Liver (tissue), 3 donors: ENCODE data around the gene PITHD1.

Experiments used
- ATF3 ChIP-seq: IDR thresholded peaks from 2 replicates; pipeline ENCODE4 v1.6.1; 2016; ENCODE audit warnings: antibody characterized with exemption
- FOXA2 ChIP-seq: IDR thresholded peaks from 2 replicates; pipeline ENCODE4 v1.6.1; 2016; ENCODE audit warnings: antibody characterized with exemption
- GABPA ChIP-seq, 2 donors: IDR thresholded peaks in 1 of 2; conservative IDR thresholded peaks in 1 of 2; 2 replicates each; pipeline ENCODE4 v1.6.1; 2016; ENCODE audit warnings: antibody characterized with exemption in 2 of 2, mild to moderate bottlenecking in 1 of 2, moderate library complexity in 1 of 2
- JUND ChIP-seq, 2 donors: IDR thresholded peaks; 2 replicates each; pipeline ENCODE4 v1.6.1; 2016; ENCODE audit warnings: antibody characterized with exemption in 2 of 2
- SP1 ChIP-seq: IDR thresholded peaks from 2 replicates; pipeline ENCODE4 v1.6.1; 2018; ENCODE audit warnings: antibody characterized with exemption, mild to moderate bottlenecking
- TAF1 ChIP-seq: conservative IDR thresholded peaks from 2 replicates; pipeline ENCODE4 v1.6.1; 2016; ENCODE audit warnings: antibody characterized with exemption, mild to moderate bottlenecking
- YY1 ChIP-seq: IDR thresholded peaks from 2 replicates; pipeline ENCODE4 v1.6.1; 2016; ENCODE audit warnings: antibody characterized with exemption, mild to moderate bottlenecking
- TF ChIP-seq, protein P1 (sequence below): fragments of 150-350 bp; IDR thresholded peaks from 2 replicates; pipeline ENCODE4 v1.5.1; 2017; ENCODE audit warnings: improper control_type of control experiment, low read depth, low read length; ENCODE audit not compliant: missing input control
- TF ChIP-seq, protein P2 (sequence below): IDR thresholded peaks from 2 replicates; pipeline ENCODE4 v1.6.1; 2016; ENCODE audit warnings: antibody characterized with exemption
- TF ChIP-seq, protein P3 (sequence below): IDR thresholded peaks from 2 replicates; pipeline ENCODE4 v1.6.1; 2016; ENCODE audit warnings: antibody characterized with exemption, mild to moderate bottlenecking
- donor health status: healthy.
- donor health status: healthy.

- TF ChIP-seq, protein P1, sequence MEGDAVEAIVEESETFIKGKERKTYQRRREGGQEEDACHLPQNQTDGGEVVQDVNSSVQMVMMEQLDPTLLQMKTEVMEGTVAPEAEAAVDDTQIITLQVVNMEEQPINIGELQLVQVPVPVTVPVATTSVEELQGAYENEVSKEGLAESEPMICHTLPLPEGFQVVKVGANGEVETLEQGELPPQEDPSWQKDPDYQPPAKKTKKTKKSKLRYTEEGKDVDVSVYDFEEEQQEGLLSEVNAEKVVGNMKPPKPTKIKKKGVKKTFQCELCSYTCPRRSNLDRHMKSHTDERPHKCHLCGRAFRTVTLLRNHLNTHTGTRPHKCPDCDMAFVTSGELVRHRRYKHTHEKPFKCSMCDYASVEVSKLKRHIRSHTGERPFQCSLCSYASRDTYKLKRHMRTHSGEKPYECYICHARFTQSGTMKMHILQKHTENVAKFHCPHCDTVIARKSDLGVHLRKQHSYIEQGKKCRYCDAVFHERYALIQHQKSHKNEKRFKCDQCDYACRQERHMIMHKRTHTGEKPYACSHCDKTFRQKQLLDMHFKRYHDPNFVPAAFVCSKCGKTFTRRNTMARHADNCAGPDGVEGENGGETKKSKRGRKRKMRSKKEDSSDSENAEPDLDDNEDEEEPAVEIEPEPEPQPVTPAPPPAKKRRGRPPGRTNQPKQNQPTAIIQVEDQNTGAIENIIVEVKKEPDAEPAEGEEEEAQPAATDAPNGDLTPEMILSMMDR, result no peak
- TF ChIP-seq TAF1, result no peak
- TF ChIP-seq, protein P2, sequence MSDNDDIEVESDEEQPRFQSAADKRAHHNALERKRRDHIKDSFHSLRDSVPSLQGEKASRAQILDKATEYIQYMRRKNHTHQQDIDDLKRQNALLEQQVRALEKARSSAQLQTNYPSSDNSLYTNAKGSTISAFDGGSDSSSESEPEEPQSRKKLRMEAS, result no peak
- no peak for TF ChIP-seq FOXA2
- TF ChIP-seq, protein P3, sequence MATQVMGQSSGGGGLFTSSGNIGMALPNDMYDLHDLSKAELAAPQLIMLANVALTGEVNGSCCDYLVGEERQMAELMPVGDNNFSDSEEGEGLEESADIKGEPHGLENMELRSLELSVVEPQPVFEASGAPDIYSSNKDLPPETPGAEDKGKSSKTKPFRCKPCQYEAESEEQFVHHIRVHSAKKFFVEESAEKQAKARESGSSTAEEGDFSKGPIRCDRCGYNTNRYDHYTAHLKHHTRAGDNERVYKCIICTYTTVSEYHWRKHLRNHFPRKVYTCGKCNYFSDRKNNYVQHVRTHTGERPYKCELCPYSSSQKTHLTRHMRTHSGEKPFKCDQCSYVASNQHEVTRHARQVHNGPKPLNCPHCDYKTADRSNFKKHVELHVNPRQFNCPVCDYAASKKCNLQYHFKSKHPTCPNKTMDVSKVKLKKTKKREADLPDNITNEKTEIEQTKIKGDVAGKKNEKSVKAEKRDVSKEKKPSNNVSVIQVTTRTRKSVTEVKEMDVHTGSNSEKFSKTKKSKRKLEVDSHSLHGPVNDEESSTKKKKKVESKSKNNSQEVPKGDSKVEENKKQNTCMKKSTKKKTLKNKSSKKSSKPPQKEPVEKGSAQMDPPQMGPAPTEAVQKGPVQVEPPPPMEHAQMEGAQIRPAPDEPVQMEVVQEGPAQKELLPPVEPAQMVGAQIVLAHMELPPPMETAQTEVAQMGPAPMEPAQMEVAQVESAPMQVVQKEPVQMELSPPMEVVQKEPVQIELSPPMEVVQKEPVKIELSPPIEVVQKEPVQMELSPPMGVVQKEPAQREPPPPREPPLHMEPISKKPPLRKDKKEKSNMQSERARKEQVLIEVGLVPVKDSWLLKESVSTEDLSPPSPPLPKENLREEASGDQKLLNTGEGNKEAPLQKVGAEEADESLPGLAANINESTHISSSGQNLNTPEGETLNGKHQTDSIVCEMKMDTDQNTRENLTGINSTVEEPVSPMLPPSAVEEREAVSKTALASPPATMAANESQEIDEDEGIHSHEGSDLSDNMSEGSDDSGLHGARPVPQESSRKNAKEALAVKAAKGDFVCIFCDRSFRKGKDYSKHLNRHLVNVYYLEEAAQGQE, result no peak
- no peak for TF ChIP-seq ATF3
- no peak for TF ChIP-seq JUND (IDR thresholded peaks at IDR 0.05)
- TF ChIP-seq SP1, result peak; percentile 14
- TF ChIP-seq YY1, result peak; percentile 23
- TF ChIP-seq GABPA (IDR thresholded peaks at IDR 0.05 in 1 of 2, conservative IDR thresholded peaks at IDR 0.05 in 1 of 2), result no peak
These were observed 23.1 kb downstream of the PITHD1 start for GRCh38 chr1:23801338-23801748.
